HepG2 (cell line): Measurements from ENCODE around the gene ACOX3.

Source experiments
- EZH2 ChIP-seq: conservative IDR thresholded peaks from 2 replicates; pipeline ENCODE4 v1.6.1; 2012; ENCODE audit warnings: mild to moderate bottlenecking, low read depth, low read length, moderate library complexity
- GTF2F1 ChIP-seq: fragments of 150-350 bp; IDR thresholded peaks from 2 replicates; pipeline ENCODE4 v1.6.1; 2014; ENCODE audit warnings: low read length
- HDAC6 ChIP-seq: fragments of 200-600 bp; sonication (generic); IDR thresholded peaks from 2 replicates; pipeline ENCODE4 v1.7.0; 2017; ENCODE audit warnings: mild to moderate bottlenecking, antibody characterized with exemption, low read length, low read depth
- HNF4A ChIP-seq: sonication (generic); formaldehyde crosslinking; IDR thresholded peaks from 2 replicates; pipeline ENCODE4 v1.4.0; 2020; ENCODE audit warnings: missing genetic modification reagents
- HOMEZ ChIP-seq: IDR thresholded peaks from 2 replicates; pipeline ENCODE4 v1.6.1; 2016; ENCODE audit warnings: low read depth
- STAT6 ChIP-seq: sonication (generic); formaldehyde crosslinking; IDR thresholded peaks from 2 replicates; pipeline ENCODE4 v1.4.0; 2020; ENCODE audit warnings: missing genetic modification reagents, mild to moderate bottlenecking, borderline replicate concordance
- ZNF18 ChIP-seq: sonication (generic); formaldehyde crosslinking; IDR thresholded peaks from 2 replicates; pipeline ENCODE4 v1.8.0; 2022; ENCODE audit warnings: mild to moderate bottlenecking, missing genetic modification reagents; ENCODE audit not compliant: insufficient replicate concordance
- ZNF687 ChIP-seq: sonication (generic); formaldehyde crosslinking; IDR thresholded peaks from 2 replicates; pipeline ENCODE4 v1.5.1; 2020; ENCODE audit warnings: mild to moderate bottlenecking, missing genetic modification reagents, moderate library complexity

GRCh38 chr4:8480221-8480620, 39.7 kb upstream of the ACOX3 start:
- TF ChIP-seq HNF4A (CRISPR knock-in tag), result no peak
- TF ChIP-seq ZNF18 (CRISPR knock-in tag), result no peak
- TF ChIP-seq HOMEZ (CRISPR knock-in tag), result no peak
- TF ChIP-seq STAT6 (CRISPR knock-in tag), result no peak
- no peak for TF ChIP-seq ZNF687 (CRISPR knock-in tag)
- no peak for TF ChIP-seq EZH2
- no peak for TF ChIP-seq GTF2F1
- no peak for TF ChIP-seq HDAC6
